Measurements from ENCODE around the gene LUZP4.
"Not testable (repeated sequence)": the region's sequence is repeated elsewhere in the genome, so short reads cannot be mapped to it uniquely, and the experiment has no call there.

Gene LUZP4

GRCh38 chrX:115337491-115338144, 48.1 kb downstream of the LUZP4 start:
- DNase-seq: no peak

GRCh38 chrX:115339441-115340025, 50.0 kb downstream of the LUZP4 start:
- DNase-seq: no peak

- DNase-seq: no peak
These were observed 51.9 kb downstream of the LUZP4 start for GRCh38 chrX:115341421-115341820.

- no peak for DNase-seq
These were observed 55.5 kb downstream of the LUZP4 start for GRCh38 chrX:115344885-115345614.

GRCh38 chrX:115345615-115346014, 56.1 kb downstream of the LUZP4 start:
- DNase-seq: no peak

GRCh38 chrX:115346738-115347137, 57.2 kb downstream of the LUZP4 start:
- DNase-seq: not testable (repeated sequence)

- DNase-seq: no peak
These were observed 59.1 kb downstream of the LUZP4 start for GRCh38 chrX:115348446-115349225.

- no peak for DNase-seq
These were observed 61.3 kb downstream of the LUZP4 start for GRCh38 chrX:115350711-115351381.

GRCh38 chrX:115356369-115356768, 66.9 kb downstream of the LUZP4 start:
- DNase-seq: no peak
